ENCODE measurements around the gene CBX3.
"Not testable (repeated sequence)": the region's sequence is repeated elsewhere in the genome, so short reads cannot be mapped to it uniquely, and the experiment has no call there.

Gene CBX3

GRCh38 chr7:26188957-26189541 lies 12.5 kb upstream of the CBX3 start:
- no peak for DNase-seq

- DNase-seq: no peak
Measured at GRCh38 chr7:26189697-26190096, 11.8 kb upstream of the CBX3 start.

- DNase-seq: no peak
Measured at GRCh38 chr7:26190417-26190869, 11.1 kb upstream of the CBX3 start.

GRCh38 chr7:26191233-26191973 lies 10.1 kb upstream of the CBX3 start:
- DNase-seq: no peak

- no peak for DNase-seq
Measured at GRCh38 chr7:26191974-26192479, 9.5 kb upstream of the CBX3 start.

- DNase-seq: no peak
Measured at GRCh38 chr7:26192485-26193087, 9.0 kb upstream of the CBX3 start.

GRCh38 chr7:26193432-26194207 lies 7.9 kb upstream of the CBX3 start:
- no peak for DNase-seq

- DNase-seq: not testable (repeated sequence)
Measured at GRCh38 chr7:26194764-26195163, 6.8 kb upstream of the CBX3 start.

GRCh38 chr7:26195182-26195581 lies 6.4 kb upstream of the CBX3 start:
- DNase-seq: no peak

GRCh38 chr7:26195867-26196657 lies 5.5 kb upstream of the CBX3 start:
- no peak for DNase-seq

- no peak for DNase-seq
Measured at GRCh38 chr7:26197153-26198115, 4.1 kb upstream of the CBX3 start.

GRCh38 chr7:26198133-26198780 lies 3.3 kb upstream of the CBX3 start:
- DNase-seq: no peak

GRCh38 chr7:26198781-26199169 lies 2.8 kb upstream of the CBX3 start:
- no peak for DNase-seq

- peak; percentile 69 for DNase-seq
Measured at GRCh38 chr7:26199301-26200037, 2.1 kb upstream of the CBX3 start.

GRCh38 chr7:26200038-26200443 lies 1.5 kb upstream of the CBX3 start:
- DNase-seq: peak; percentile 66

- peak; percentile 97 for DNase-seq
Measured at GRCh38 chr7:26200444-26201246, 900 bp upstream of the CBX3 start, which contains the start of gene HNRNPA2B1. TSS of gene HNRNPA2B1 (minus strand) at chr7:26200746. CDS start at chr7:26200577, 169 bp downstream.

GRCh38 chr7:26202019-26202990 lies 760 bp downstream of the CBX3 start:
- peak; percentile 52 for DNase-seq

GRCh38 chr7:26203016-26203415 lies 1.5 kb downstream of the CBX3 start:
- DNase-seq: no peak
